GM12865 (cell line): Measurements from ENCODE around the gene ARFGEF3.

ENCODE experiments used
- DNase-seq: peaks from one replicate; pipeline ENCODE4 v3.0.0; 2010; ENCODE audit warnings: low read depth
- H3K4me3 ChIP-seq: 2 replicates; pipeline ENCODE4 v1.5.1; 2011; ENCODE audit warnings: mild to moderate bottlenecking, low read depth, low read length, control low read depth
- TF ChIP-seq, protein P1 (sequence below): IDR thresholded peaks from 2 replicates; pipeline ENCODE4 v1.5.1; 2011; ENCODE audit warnings: low read length, control low read depth, low read depth, inconsistent platforms; ENCODE audit not compliant: insufficient read depth; ENCODE audit errors: missing control alignments

Gene ARFGEF3

DNA sequence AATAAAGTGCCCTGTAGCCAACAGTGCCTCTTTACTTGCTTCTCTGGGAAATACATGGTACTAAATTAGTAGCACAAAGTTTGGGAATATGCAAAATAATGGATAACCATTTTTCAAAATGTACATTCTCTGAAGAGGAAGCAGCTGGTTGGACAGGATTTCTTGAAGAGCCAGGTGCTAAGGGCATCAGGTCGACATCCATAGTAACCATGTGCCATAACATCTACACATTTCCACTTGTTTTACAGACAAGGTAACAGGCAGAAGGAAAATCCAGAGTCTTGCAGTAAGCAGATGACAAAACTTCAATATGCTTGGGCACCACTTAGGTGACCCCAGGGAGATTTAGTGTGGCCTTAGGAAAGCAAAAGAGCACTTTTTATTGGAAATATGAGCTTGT is 179.4 kb downstream of the ARFGEF3 start:
- no peak overlapping the region for H3K4me3 ChIP-seq
- DNase-seq = no peak
- TF ChIP-seq, protein P1, sequence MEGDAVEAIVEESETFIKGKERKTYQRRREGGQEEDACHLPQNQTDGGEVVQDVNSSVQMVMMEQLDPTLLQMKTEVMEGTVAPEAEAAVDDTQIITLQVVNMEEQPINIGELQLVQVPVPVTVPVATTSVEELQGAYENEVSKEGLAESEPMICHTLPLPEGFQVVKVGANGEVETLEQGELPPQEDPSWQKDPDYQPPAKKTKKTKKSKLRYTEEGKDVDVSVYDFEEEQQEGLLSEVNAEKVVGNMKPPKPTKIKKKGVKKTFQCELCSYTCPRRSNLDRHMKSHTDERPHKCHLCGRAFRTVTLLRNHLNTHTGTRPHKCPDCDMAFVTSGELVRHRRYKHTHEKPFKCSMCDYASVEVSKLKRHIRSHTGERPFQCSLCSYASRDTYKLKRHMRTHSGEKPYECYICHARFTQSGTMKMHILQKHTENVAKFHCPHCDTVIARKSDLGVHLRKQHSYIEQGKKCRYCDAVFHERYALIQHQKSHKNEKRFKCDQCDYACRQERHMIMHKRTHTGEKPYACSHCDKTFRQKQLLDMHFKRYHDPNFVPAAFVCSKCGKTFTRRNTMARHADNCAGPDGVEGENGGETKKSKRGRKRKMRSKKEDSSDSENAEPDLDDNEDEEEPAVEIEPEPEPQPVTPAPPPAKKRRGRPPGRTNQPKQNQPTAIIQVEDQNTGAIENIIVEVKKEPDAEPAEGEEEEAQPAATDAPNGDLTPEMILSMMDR = no peak

DNA sequence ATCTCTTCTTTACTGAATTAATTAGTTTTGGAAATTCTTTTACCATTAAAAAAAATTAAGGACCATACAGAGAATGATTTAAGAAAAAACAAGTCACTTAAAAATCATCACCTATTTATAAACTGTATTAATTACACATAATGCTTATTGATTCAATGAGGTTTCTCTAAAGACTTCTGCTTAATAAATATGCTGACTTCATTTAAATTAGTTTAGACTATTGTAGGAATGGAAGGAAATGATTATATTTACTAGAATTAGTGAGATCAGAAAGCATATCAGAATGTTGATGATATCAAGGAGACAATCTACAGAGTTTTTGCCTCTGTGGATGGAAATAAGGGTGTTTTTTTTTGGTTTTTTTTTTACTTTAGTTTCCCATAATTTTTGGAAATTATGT is 181.4 kb downstream of the ARFGEF3 start:
- TF ChIP-seq, protein P1 = no peak
- no peak for DNase-seq
- H3K4me3 ChIP-seq = no peak overlapping the region

DNA sequence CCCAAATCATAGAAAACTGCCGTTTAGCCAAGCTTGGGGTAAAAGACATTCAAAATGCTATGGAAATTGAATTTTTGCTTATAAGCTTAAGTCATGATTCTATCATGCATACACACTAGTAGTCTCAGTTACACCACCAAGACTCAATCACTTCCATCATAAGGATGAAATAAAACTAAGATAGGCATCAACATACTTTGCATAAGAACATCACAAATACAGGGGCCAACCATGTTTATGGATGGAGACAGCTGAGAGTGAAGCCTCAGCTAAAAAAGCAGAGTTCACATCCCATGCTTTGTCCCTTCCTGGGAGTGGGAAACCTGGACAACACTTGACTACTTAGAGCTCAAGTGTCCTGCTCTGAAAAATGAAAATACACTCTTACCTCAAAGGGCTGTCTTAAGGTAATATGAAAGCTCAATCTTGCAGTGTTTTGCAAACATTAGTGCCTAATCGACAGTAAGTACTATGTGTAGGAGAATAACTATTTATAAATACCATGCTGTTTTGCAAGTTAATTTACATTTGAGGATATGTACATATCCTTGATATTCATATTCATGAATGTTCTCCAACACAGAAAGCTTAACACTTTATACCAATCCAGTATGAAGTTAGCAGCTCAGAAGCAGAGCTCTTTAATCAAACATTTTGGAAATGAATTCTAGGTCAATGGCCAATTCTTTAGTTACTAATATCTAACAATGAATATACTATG is 184.0 kb downstream of the ARFGEF3 start:
- TF ChIP-seq, protein P1 = no peak

DNA sequence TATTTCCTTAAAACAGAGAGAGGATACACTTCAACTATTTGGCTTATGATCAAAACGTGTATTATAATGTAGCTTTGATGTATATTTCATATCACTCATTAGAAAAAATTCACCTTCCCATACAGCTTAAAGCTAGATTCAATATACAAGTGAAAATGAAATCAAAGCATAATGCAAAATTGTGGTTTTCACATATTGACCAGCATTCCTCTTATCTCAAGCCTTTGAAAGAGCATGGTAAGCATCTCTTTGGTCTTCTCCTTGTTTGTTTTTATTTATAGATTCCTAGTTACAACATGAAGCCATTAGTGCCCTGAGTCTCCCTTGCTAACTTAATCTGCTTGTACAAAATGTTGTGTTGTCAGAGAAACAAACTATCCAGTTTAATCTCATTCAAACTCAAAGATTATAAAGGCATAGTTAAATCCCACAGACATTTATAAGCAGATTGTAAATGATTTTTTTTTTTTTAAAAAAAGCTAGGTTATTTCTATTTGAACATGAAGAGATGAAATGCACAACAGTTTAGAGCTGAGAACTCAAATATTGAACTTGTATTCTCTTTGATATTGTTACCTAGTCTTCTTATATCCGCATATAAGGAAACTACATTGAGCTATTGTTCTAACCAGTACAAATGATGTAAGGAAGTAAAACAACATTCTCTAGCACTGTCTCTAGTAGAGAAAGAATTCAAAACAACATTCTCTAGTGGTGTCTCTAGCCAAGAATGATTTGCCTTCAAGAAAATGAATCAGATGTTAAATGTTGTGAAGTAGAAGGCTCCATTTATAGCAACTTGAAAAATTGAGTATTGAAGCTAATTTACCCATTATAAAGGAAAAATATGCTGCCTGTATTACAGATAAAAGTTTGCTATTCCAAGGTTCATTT is 184.8 kb downstream of the ARFGEF3 start:
- TF ChIP-seq, protein P1 = no peak
- no peak for DNase-seq
- H3K4me3 ChIP-seq = no peak overlapping the region

More for the DNA sequence above, 184.0 kb downstream of the ARFGEF3 start:
- H3K4me3 ChIP-seq = no peak overlapping the region
- no peak for DNase-seq

- TF ChIP-seq, protein P1 = no peak
- no peak for DNase-seq
- H3K4me3 ChIP-seq = no peak overlapping the region
Observed at GRCh38 chr6:138347864-138348263, 186.1 kb downstream of the ARFGEF3 start.

GRCh38 chr6:138349891-138350290 is 188.2 kb downstream of the ARFGEF3 start:
- no peak for DNase-seq
- no peak overlapping the region for H3K4me3 ChIP-seq
- TF ChIP-seq, protein P1 = no peak
